ENCODE data around the gene SH3PXD2A.

DNA sequence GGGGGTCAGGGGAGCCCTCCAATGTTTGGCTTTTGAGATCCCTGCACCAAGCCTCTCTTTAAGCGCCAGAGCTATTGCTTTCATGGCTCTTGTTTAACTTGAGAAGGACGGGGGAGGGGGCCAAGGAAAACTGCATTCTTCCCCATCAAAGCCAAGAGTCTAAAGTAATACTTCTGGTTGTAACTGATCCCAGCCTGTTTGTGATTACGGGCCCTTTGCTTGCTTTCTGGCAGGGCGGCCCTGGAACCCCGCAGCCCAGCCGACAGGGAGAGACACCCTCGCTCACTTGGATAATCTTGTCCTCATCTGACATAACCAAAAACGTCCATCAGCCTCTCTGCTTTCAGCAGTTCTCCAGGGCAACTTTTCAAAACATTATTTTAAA is 207.1 kb downstream of the SH3PXD2A start:
- TF ChIP-seq POLR2A (IDR thresholded peaks at IDR 0.05), result no peak
- no peak for TF ChIP-seq CTCF (IDR thresholded peaks at IDR 0.05)
- no peak for TF ChIP-seq POLR2AphosphoS5 (IDR thresholded peaks at IDR 0.05)
- TF ChIP-seq EP300 (IDR thresholded peaks at IDR 0.05), result no peak

Measured in sigmoid colon (tissue), 4 donors.